WERI-Rb-1 (cell line): ENCODE measurements around the gene SH3RF3.

Experiments used
- DNase-seq: peaks from one replicate; pipeline ENCODE4 v3.0.0-alpha.2; 2020
- H3K27ac ChIP-seq: fragments of 250-450 bp; sonication (Bioruptor Pico); 2 replicates; pipeline ENCODE4 v1.5.1; 2020; ENCODE audit warnings: mild to moderate bottlenecking, moderate library complexity
- H3K27me3 ChIP-seq: fragments of 250-450 bp; sonication (Bioruptor Pico); 2 replicates; pipeline ENCODE4 v1.5.1; 2021; ENCODE audit warnings: mild to moderate bottlenecking, low read depth, moderate library complexity; ENCODE audit not compliant: insufficient read depth, severe bottlenecking
- H3K36me3 ChIP-seq: fragments of 250-450 bp; sonication (Bioruptor Pico); 2 replicates; pipeline ENCODE4 v1.5.1; 2020; ENCODE audit warnings: mild to moderate bottlenecking, moderate library complexity
- H3K4me3 ChIP-seq: 2 replicates; pipeline ENCODE4 v1.5.1; 2011; ENCODE audit warnings: low read depth, mild to moderate bottlenecking, control low read depth, low read length
- H3K9me3 ChIP-seq: fragments of 250-450 bp; sonication (Bioruptor Pico); 2 replicates; pipeline ENCODE4 v1.5.1; 2021; ENCODE audit warnings: mild to moderate bottlenecking, moderate library complexity; ENCODE audit not compliant: severe bottlenecking
- TF ChIP-seq, protein P1 (sequence below): IDR thresholded peaks from 2 replicates; pipeline ENCODE4 v1.5.1; 2011; ENCODE audit warnings: low read depth, mild to moderate bottlenecking, control low read depth, inconsistent platforms, low read length

SH3RF3 gene

GRCh38 chr2:109547280-109547679 is 418.3 kb downstream of the SH3RF3 start:
- DNase-seq: no peak
- TF ChIP-seq, protein P1, sequence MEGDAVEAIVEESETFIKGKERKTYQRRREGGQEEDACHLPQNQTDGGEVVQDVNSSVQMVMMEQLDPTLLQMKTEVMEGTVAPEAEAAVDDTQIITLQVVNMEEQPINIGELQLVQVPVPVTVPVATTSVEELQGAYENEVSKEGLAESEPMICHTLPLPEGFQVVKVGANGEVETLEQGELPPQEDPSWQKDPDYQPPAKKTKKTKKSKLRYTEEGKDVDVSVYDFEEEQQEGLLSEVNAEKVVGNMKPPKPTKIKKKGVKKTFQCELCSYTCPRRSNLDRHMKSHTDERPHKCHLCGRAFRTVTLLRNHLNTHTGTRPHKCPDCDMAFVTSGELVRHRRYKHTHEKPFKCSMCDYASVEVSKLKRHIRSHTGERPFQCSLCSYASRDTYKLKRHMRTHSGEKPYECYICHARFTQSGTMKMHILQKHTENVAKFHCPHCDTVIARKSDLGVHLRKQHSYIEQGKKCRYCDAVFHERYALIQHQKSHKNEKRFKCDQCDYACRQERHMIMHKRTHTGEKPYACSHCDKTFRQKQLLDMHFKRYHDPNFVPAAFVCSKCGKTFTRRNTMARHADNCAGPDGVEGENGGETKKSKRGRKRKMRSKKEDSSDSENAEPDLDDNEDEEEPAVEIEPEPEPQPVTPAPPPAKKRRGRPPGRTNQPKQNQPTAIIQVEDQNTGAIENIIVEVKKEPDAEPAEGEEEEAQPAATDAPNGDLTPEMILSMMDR: no peak
- Histone ChIP-seq H3K9me3 (no peaks in the 10 kb centered on the region), H3K27me3 (no peaks in the 10 kb centered on the region), H3K36me3 (peaks cover 4% of the 10 kb centered on the region; the same call in 1 of the 2 replicates), H3K27ac (no peak overlapping the region), H3K4me3 (no peak overlapping the region)

DNA sequence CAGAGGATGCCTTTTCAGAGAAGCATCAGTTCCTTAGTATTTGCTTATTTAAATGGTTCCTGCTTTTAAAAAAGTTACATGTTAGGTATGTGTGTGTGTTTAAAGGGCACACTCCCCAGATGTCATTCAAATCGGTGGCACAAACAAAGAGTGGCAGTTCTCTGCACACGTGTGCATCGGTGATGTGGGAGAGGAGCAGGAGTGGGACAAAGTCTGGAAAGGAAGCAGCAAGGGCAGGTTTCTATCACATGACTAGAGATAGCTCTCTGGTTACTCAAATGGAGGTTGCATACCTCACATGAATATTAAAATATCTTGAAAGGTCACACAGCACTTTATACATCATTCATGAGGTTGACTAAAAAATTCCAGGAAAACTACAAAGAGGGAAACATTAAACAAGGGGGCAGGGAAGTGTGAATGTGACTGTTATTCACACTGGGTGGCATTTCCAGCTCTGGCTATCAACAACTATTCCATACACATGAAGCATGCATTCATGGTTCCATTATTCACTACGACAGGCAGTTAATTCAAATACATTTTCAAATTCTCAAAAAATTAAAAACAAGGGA is 420.1 kb downstream of the SH3RF3 start:
- H3K27ac ChIP-seq: no peak overlapping the region
- H3K4me3 ChIP-seq: no peak overlapping the region
- H3K36me3 ChIP-seq: peaks cover 9% of the 10 kb centered on the region; the same call in 1 of the 2 replicates
- DNase-seq: no peak
- H3K9me3 ChIP-seq: no peaks in the 10 kb centered on the region
- TF ChIP-seq, protein P1: no peak
- H3K27me3 ChIP-seq: no peaks in the 10 kb centered on the region
